Measurements from ENCODE around the gene CLEC16A.

The CLEC16A gene

GRCh38 chr16:11165349-11165748 is 221.0 kb downstream of the CLEC16A start:
- no peak for DNase-seq

- no peak for DNase-seq
These were observed 221.7 kb downstream of the CLEC16A start for GRCh38 chr16:11165894-11166665.

DNA sequence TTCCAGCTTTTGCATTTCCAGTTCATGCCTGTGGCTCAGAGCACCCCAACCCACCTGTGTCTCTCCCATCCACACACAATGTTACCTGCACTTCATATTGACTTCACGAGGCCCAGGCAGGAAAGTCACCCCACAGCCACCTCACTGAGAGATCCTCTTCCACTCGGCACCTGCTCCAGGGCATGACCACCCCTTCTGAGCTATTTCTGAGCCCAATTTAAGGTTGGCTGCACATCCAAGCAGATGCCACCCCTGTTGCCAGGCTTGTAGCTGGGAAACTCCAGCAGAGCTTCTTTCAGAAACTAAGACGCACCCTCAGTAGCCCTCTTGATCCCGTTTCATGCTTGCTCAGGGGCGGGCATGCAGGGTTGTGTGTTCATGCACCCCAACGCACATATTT is 223.2 kb downstream of the CLEC16A start:
- DNase-seq = no peak

DNA sequence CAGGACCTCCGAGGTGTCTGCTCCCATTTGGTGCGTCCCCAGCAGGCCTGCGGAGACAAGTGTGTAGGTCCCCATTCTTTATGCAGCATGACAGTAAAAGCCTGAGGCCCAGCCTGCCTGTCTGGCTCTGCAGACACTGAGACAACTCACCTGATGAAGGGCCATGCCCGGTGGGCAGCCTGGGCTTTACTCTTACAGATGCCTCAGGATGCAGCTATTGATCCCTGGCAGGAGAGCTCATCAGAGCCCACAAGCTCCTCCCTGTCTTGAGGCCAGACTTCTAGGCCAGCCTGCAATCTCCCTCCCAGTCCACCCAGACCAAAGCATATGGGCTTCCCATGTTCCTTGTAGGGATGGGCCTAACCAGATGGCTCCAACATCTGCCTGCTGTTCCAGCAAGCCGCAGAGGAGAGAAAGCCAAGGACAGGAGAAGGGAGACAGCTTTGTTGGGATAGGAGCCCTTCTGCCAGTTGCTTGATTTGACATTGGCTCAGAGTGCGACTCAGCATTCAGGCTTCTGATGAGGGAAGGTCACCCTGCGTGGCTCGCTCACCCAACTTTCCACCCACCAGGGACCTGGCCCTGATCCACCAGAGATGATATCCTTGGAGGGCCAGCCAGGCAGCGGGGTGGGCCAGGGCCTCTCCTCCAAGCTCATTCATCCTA is 224.2 kb downstream of the CLEC16A start:
- DNase-seq = no peak

DNA sequence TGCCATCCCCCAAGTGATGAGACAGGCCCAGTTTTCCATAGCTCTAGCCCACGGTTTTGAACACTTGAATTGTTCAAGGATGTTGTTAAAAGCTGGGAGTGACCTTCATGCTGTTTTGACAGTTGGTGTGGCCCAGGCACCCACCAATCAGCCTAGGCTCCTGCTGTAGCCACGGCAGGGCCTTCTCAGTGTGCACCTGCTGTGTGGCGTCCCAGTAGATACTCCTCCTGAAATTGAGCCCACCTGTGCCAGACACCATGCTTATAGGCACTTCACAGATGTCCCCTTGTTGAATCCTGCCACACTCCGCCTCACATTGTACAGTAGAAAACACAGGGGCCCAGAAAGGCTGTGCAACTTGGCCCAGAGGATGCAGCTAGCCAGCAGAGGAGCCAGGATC is 225.3 kb downstream of the CLEC16A start:
- DNase-seq = no peak

DNA sequence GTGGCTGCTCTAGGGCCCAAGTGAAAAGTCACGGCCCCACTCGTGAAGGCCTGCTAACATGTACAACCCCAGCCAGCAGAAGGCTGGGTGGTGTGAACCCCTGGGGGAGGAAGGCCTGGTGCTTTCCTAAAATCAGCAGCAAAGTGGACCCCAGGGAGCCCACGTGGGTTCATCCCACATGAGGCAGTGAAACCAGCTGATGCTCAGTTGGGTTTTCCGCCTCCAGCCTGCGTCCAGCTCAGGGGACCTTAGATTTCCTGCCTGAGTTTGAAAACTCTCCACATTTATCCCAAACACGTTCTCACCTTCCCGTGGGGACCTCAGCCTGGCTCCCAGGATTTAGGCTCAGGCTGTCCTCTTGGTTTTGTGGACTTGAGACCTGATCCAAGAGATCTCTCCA is 225.8 kb downstream of the CLEC16A start:
- DNase-seq = no peak

- no peak for DNase-seq
These were observed 226.5 kb downstream of the CLEC16A start for GRCh38 chr16:11170696-11171447.

DNA sequence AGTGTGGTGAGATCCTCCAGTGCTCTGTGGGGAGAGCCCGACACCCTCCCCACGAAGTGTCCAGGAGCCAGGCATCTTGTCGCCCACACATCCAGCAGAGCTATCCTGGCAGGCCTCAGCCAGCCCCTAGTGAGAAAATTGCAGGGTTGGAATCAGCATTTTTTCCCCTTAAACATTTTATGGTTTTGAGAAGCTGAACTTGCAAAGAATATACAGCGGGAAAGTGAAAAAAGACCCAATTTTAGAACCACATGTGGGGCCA is 227.0 kb downstream of the CLEC16A start:
- no peak for DNase-seq

- DNase-seq = no peak
These were observed 227.5 kb downstream of the CLEC16A start for GRCh38 chr16:11171757-11172299.

DNA sequence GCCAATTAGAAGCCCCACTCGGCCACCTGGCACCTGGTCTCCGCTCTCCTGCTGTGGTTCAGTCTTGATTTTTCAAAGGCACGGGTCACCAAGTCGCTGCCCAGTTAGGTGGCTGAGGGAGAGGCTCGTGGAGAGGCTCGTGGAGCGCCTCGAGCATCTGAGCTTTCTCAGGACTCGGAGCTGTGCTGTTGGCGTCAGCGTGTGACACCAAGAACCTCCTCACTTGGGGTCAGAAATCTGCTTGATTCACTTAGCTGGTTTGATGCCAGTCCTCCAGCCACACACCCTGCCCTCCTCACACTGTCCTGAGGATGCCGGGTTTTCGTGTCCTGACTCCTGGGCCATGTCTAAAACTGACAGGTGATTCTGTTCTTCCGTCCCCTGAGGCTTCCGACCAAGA is 229.1 kb downstream of the CLEC16A start:
- no peak for DNase-seq

GRCh38 chr16:11174141-11174540 is 229.8 kb downstream of the CLEC16A start:
- no peak for DNase-seq

GRCh38 chr16:11175106-11175786 is 230.9 kb downstream of the CLEC16A start:
- no peak for DNase-seq

DNA sequence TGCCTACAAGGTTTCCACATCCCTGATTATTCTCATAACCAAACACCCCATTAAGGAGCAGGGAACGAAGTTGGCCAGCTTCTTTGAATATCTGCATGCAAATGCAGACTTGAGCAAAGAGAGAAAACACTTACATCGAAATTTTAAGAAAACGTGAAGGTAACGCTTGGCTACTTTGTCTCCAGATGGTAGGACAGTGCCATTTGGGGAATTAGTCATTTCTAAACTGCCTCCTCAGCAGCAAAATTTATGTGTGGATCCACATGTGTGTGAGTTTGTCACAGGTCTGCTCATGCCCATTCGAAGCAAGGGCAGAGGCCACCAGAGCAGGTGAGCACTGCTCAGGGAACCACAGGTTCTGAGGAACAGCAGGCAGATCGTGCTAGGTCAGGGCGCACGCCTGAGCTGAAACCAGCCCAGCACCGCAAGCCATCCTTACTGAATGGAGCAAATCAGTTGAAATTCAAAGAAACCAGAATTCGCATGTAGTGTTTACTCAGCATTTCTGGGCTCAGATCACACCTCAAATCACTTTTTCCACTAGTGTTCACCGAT is 231.5 kb downstream of the CLEC16A start:
- peak in 1 of 2 donors; percentile 64 for DNase-seq

- no peak for DNase-seq
These were observed 233.3 kb downstream of the CLEC16A start for GRCh38 chr16:11177578-11178160.

- DNase-seq = no peak
These were observed 234.1 kb downstream of the CLEC16A start for GRCh38 chr16:11178424-11178823.

GRCh38 chr16:11179574-11179973 is 235.2 kb downstream of the CLEC16A start:
- no peak for DNase-seq

GRCh38 chr16:11180489-11180888 is 236.1 kb downstream of the CLEC16A start:
- DNase-seq = no peak

DNA sequence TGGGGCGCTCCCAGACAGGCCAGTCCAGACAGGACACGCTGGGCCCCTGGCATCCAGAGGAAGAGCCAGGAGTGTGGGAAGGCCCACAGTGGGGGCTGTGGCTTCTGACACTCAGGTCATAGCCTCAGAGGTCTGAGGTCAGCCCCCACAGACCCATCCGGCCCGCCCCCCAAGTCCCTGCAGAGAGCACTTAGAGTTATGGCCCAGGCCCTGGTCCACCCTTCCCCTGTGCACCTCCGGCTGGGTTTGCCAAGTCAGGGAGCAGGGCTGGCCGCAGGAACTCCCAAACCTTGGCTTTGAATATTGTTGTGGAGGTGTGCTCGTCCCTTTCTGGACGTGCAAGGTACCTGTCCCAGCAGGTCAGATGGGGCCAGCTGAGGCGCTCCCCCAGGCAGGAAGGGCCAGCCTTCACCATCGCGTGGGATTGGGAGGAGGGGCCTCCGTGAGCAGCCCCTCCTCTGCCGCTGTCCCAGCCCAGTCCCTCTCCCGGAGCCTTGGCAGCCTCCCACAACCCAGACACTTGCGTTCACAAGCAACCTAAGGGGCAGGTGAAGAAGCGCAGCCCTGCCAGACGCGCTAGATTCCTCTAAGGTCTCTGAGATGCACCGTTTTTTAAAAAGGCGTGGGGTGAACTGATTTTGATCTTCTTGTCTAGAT is 237.0 kb downstream of the CLEC16A start:
- no peak for DNase-seq

- peak in 1 of 2 donors; percentile 58 for DNase-seq
These were observed 237.5 kb downstream of the CLEC16A start for GRCh38 chr16:11181899-11182279.

DNA sequence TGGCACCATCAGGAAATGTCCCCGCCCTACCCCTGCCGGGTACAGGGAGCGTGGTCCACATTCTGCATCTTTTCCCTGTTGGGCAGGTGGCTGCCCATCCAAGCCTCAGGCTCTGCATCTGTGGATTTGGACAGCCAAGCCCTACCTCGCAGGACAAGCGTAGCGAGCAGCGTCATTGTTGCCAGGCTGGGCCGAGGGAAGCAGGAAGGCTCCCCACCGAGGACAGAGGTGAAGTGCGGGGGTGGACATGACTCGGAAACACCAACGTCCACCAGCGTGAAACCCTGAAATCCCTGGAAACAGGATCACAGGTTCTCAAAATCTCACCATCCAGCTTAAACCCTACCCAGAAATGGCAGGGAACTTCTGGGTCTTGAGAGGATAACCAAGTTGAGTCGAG is 238.0 kb downstream of the CLEC16A start:
- DNase-seq = no peak

DNA sequence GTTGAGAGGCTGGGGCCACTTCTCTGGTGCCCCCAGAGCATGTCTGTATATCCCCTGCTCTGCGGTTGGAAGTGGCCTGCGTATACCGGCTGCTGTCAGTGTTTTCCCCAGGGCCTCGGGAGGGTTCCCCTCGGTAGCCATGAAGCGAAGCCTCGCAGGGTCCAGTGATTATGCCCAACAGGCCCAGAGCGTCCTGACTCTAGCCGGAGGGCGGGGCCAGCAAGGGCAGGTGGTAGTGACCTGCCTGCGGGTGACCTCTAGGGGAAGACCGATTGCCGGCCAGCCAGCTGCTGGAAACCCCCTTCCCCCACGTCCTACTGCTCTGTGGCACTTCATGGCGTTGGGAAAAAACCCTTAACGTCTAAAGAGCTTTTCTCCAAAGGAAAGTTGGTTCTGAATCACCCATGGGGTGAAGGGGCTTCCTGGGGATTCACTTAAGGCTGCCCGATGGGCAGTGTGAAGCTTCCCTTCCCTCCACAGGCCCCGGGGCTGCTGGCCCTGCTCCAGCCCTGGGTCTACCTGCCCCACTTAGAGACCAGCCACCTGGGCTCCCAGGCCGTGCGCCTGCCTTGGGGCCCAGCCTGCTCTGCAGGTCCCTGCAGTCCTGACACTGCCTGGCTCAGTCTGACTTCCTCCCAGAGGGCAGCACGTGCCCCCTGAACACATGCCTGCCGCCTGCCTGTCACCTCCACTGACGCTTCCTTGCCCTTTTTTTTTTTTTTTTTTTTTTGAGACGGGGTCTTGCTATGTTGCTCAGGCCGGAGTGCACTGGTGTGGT is 238.9 kb downstream of the CLEC16A start:
- DNase-seq = no peak
